ENCODE results near the gene RPL5.

GRCh38 chr1:92831368-92831761, 475 bp upstream of the RPL5 start:
- TF ChIP-seq CTCF (IDR thresholded peaks at IDR 0.05; ENCODE audit: poor library complexity), result no peak
- no peak for TF ChIP-seq EZH2phosphoT487 (IDR thresholded peaks at IDR 0.05; ENCODE audit: low read depth, severe bottlenecking, unreplicated experiment)
- no peak for TF ChIP-seq EZH2 (IDR thresholded peaks at IDR 0.05; ENCODE audit: borderline replicate concordance)
